CD4-positive, alpha-beta T cell treated with Interleukin-1 beta for 1 hour (primary cell): Measurements from ENCODE around the gene LAS1L.
"Not testable (repeated sequence)": the region's sequence is repeated elsewhere in the genome, so short reads cannot be mapped to it uniquely, and the experiment has no call there.

Experiments
- DNase-seq, 2 donors: peaks; one replicate each; pipeline ENCODE4 v3.0.0-alpha.2; 2020 to 2022

LAS1L gene

DNA sequence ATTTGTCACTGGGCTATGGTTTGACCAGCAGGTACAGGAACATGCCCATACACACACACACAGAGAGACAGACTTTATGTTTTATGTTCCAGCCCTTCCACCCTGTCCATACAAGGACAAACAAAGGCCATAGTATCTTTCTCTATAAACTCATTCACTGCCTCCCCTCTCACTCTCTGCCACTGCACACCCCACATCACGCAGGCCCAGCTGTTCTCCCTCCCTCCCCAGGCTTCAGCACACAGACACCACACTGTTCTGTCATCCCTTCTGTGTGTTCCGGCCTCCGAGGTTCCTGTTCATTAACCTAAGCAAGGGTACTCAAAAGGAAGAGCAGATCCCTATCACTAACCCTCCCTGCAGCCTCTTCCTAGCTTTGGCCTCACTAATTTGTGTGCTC is 17.8 kb downstream of the LAS1L start:
- no peak for DNase-seq

DNA sequence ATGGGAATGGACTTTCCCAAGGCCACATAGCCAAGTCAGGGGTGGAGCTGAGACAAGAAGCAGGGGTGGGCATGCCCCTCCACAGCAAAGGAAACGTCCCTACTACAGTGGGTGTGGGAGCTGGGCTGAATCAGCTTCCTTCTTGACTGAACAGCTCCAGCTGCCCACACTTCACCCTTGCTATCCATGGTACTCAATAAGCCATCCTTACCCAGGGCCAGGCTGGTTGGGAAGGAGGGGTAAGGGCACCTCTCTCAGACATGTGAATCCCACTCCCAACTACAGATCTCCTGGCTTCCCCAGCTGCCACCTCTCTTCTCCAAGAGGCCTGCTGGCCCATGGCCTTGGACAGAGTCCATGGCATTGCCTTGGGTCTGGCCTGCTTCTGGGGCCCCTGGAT is 21.0 kb downstream of the LAS1L start:
- no peak for DNase-seq

DNA sequence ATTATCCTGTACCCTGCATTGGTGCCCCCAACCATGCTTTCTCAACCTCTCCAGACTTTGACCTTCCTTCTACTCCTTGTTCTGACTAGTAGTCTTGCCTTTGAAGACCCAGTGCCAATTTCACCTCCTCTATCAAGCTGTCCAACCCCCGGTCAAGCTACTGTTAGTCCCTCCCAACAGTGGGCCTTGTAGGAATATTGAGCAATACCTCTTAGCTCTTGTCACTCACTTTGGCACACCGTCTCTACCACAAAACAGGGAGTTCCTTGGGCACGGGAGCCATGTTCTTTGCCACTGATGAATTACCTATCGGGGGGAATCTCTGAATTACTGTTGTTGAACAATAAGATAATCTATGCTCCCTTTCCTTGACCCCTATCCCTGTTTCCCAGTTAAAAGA is 25.2 kb downstream of the LAS1L start:
- DNase-seq, result no peak

DNA sequence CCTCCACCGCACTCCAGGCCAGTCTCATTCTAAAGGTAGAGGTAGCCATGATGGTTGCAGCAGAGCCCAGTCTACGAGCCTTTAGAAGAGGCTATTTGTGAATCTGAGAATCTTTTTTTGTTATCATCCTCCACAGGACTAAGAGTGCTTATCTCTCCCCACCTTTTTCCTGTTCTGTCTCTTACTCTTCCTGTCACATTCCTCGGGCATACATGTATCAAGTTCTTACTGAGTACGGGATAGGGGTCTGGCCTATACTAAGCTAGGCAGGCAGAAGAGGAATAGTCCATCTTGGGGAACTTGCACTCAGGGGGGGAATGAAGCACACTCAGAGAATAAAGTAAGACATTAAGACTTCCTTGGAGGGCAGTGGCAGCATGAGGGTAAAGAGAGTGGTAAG is 25.7 kb downstream of the LAS1L start:
- DNase-seq, result no peak

DNA sequence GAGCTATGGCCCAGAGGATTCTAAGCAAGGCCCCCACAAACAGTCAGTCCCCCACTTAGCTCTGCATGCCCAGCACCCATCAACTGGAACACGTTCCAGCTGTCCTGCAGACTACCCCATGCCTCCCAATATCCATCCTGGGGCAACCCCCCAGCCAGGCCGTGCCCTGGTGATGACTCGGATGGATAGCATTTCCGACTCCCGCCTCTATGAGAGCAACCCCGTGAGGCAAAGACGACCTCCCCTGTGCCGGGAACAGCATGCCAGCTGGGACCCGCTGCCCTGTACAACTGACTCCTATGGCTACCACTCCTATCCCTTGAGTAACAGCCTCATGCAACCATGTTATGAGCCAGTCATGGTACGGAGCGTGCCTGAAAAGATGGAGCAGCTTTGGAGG is 32.0 kb downstream of the LAS1L start:
- no peak for DNase-seq

DNA sequence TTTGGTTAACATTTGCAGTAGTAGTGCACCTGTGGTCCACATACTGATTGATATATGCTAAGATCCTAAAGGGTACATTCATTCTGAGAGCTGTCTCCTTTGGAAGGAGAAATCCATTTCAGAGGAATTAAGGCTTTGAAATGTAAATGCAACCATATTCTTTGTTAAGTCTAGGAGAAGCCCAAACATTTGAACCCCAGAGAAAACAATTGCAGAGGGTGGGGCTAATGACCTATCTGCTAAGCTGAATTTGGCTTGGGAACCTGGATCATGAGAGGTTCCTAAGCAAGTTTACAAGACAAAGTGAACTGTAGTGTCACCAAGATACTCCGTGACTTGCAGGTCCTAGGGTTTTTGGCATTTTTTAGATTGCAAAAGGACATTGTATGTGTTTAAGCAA is 41.2 kb downstream of the LAS1L start:
- DNase-seq, result no peak

DNA sequence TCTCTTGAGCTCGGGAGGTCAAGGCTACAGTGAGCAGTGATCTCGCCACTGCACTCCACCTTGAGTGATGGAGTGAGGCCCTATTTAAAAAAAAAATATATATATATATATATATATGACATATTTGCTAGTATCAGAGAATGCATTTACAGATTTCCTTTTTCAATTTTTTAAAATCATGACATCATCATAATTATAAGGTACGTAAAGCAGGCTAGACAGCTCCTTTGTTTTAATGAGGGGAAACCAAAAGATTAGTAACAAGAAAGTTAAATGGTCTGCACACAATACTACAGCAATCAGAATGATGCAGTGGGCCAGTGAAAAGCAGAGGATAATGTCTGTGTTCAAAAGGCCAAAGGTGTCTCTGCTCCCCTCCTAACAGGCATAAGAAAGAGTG is 43.0 kb downstream of the LAS1L start:
- no peak for DNase-seq

DNA sequence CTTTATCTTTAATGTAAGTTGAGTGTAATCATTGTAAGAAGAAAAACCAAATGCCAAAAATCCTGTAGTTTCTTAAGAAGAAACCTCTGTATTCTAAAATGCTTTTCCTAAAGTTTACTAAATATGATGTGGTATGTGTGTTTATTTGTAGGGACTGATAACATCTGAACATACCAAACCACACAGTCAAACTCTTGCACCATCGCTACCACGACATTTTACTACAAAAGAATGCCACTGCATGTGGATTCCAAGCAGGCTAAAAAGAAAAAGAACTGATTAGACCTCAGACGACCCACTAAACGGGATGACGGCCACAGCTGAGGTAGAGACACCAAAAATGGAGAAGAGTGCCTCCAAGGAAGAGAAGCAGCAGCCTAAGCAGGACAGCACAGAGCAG is 46.1 kb downstream of the LAS1L start:
- DNase-seq, result no peak

DNA sequence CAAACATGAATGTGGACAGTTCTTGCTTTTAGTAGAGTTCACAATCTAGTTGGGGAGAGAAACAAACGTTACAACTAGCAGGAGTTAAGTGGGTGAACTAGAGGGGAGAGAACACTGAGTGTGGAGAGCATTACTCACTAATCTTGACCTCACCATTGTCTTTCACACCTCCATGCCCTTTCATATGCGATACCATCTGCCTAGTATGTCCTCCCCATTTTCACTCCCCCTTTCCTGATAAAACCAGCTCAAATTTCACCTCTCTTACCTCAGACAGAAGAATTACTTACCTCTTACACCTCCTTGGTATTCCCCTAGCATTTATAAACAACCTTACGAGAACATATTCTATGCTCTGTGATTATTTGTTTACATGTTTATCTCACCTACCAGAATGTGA is 53.6 kb downstream of the LAS1L start:
- DNase-seq, result no peak

DNA sequence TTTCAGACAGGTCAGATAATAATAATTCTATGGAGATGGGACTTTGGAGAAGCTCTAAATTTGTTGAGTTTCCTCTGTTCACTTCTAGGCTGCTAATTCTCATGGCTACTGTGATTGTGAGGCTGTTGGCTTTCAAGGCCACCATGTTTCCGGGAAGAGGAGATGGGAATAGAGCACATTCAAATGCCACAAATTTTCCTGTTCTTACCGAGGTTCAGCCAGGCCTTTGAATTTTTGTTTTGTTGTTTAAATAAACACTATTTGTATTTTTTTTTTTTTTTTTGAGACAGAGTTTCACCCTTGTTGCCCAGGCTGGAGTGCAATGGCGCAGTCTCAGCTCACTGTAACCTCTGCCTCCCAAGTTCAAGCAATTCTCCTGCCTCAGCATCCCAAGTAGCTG is 55.5 kb downstream of the LAS1L start:
- not testable (repeated sequence) for DNase-seq

DNA sequence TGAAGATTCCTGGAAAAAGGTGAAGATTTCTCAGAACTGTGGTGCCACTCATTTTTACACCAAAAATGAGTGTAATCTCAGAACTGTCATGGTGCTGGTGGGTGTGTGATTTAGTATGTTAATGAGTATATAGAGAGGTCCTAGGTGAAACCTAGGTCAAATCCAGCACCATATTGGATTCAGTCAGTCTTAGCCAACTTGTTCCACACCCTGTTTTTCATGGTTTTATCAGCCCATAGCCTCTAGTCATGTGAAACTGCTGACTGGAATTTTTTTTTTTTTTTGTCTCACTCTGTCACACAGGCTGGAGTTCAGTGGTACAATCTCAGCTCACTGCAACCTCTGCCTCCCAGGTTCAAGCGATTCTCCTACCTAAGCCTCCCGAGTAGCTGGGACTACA is 58.0 kb downstream of the LAS1L start:
- no peak for DNase-seq

DNA sequence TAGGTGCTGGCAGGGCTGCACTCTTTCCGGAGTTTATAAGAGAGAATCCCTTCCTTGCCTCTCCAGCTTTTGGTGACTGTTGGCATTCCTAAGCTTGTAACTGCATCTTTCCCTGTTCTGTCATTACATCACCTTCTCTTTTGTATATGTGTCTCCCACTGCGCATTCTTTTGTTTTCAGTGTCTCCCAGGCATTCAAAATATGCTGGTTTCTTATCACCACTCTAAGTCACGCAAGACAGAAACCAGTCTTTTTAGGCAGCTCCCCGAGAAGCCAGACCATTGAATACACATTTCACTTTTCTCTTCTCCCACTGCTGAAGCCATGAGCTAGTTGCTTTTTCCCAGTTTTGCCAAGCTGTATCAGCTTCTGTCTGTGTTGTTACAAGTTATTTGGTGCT is 71.0 kb downstream of the LAS1L start:
- DNase-seq, result no peak
